HG03103 (cell line): Measurements from ENCODE around the gene OR8B12.

Experiments
- ATAC-seq: cut with Tn5 transposase; IDR thresholded peaks from one replicate; pipeline ENCODE4 v1.9.1; 2021; ENCODE audit warnings: low read depth; ENCODE audit not compliant: unreplicated experiment

Gene OR8B12

GRCh38 chr11:124543554-124543953 is at the start of gene OR8B12:
TSS of gene OR8B12 (minus strand) at chr11:124543654. CDS start at chr11:124543654, 0 bp downstream.
- ATAC-seq = no peak

- no peak for ATAC-seq
Measured at GRCh38 chr11:124592627-124593026, 49.2 kb upstream of the OR8B12 start.

DNA sequence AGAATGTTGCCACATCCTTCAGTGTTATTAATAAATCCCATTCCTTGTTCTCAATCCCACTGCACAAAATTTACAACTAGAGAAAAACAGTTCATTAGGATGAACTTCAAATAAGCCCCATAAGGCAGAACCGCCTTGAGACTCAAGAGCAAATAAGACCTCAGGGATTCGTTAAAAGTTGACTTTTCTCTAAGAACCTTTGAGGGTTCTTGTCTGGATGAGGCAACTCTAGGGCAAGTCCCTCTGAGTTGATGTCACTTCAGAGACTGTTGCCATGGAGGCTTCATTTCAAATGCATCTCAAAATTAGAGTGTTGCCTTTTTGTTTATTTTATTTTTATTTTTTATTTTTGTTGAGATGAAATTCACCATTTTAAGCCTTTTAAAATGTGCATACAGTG is 48.0 kb upstream of the OR8B12 start:
- no peak for ATAC-seq

DNA sequence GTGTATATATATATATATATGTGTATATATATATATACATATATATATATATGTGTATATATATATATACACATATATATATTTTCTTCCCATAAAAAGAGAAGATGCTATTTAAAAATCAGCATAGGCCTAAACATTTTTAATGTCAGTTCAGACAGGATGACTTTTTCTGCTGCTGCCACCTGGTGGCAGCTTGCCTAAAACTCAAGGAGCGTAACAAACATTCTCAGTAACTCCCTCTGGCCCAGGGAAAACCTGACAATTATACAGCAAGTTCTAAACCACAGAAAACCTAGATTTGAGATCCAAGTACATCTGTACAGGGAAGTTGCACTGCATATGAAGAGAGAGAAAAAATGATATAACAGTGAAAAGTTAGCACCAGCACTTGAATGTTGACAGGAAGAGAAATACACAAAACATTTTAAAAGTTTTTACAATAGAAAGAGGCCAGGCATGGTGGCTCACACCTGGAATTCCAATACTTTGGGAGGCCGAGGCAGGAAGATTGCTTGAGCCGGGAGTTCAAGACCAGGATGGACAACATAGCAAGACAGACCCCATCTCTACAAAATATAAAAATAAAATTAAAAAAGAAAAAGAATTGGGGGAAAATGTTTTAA is 42.9 kb upstream of the OR8B12 start:
- peak; percentile 72 for ATAC-seq

- no peak for ATAC-seq
Measured at GRCh38 chr11:124584681-124585372, 41.4 kb upstream of the OR8B12 start.

DNA sequence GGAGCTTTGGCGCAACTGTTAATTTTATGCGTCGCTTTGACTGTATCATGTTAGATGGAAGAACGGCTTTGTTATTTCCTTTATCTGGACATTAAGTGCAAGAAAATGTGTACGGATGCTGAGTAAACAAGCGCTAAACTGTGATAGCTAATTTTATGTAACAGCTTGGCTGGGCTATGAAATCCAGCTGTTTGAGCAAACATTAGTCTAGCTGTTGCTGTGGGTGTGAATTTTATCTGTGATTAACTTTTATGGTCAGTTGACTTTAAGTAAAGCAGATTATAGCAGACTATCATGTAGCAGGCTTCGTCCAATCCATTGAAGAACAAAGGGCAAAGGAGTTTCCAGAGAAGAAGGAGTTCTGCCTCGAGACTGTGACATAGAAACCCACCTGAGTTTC is 40.3 kb upstream of the OR8B12 start:
- no peak for ATAC-seq

- no peak for ATAC-seq
Measured at GRCh38 chr11:124582565-124582964, 39.1 kb upstream of the OR8B12 start.

GRCh38 chr11:124581817-124582216 is 38.4 kb upstream of the OR8B12 start:
- ATAC-seq = no peak

DNA sequence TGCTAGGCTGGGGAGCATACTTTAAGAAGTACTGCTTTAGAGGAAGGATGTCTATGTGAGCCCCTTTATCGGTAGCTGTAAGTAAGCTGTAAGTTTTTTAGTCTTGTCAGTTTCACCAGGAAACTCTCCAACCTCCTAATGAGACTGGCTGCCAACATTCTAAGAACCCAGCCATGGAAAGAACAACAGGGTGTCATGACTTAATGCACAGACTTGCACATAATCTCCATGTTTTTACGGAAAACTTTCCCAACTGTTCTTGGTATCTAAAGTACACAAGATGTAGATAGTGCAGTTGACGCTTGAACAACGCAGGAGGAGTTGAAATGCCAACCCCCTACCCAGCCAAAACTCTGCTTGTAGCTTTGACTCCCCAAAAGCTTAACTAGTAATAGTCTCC is 35.3 kb upstream of the OR8B12 start:
- ATAC-seq = no peak

DNA sequence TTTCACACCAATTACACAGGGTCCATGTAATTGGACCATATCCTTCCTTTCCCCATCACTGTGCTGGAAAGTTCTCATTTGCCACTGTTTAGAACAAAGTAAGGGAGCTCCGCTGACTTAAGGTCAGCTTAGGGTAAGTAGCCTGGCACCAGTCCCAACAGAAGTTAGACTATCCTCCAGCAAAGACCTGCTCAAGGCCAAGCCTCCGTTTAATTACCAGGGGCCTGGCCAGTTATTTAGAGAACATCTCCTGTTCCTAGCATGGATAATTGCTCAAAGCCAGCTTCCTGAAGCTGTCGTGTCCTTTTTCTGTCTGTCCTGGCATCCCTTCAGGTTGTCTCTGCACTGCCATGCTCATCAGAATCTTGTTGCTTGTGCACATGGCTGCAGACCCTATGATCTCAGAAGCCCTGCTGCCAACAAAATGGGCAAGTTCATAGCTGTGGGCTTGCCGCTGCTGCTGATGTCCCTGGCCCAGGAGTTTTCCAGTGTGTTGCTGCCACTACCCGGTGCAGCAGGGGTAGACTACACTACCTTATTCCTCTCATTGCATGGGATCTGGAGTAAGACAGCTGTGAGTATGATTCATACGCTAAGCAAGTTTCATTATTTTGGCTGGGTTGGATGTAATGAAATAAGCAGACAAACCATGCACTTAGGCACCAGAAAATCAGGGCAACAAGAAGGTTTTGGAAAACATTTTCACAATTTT is 34.4 kb upstream of the OR8B12 start:
- ATAC-seq = no peak

DNA sequence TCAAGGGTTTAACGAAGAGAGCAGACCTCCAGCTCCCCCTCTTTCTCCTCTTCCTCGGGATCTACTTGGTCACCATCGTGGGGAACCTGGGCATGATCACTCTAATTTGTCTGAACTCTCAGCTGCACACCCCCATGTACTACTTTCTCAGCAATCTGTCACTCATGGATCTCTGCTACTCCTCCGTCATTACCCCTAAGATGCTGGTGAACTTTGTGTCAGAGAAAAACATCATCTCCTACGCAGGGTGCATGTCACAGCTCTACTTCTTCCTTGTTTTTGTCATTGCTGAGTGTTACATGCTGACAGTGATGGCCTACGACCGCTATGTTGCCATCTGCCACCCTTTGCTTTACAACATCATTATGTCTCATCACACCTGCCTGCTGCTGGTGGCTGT is 26.7 kb upstream of the OR8B12 start:
- no peak for ATAC-seq

GRCh38 chr11:124569697-124570096 is 26.2 kb upstream of the OR8B12 start, which contains the start of gene OR8A1:
TSS of gene OR8A1 (plus strand) at chr11:124569997. CDS start at chr11:124570120, 123 bp downstream.
- ATAC-seq = no peak

- no peak for ATAC-seq
Measured at GRCh38 chr11:124556828-124557227, 13.4 kb upstream of the OR8B12 start.

DNA sequence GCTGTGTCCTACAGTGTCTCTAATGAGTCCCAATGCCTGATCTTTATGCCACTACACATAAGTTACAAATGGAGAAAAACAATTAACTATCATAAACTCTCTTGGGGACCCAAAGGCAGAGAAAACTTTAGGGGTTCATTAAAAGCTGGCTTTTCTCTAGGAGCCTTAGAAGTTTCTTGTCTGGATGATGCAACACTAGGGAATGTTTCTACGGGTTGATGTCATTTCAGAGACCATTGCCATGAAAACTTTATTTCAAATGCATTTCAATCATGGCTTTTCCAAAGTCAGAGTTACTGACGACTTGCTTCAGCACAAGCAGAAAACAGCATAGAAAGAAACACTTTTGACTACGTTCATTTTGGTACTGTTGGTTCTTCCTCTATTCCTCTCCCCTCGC is 8.5 kb upstream of the OR8B12 start:
- ATAC-seq = no peak

DNA sequence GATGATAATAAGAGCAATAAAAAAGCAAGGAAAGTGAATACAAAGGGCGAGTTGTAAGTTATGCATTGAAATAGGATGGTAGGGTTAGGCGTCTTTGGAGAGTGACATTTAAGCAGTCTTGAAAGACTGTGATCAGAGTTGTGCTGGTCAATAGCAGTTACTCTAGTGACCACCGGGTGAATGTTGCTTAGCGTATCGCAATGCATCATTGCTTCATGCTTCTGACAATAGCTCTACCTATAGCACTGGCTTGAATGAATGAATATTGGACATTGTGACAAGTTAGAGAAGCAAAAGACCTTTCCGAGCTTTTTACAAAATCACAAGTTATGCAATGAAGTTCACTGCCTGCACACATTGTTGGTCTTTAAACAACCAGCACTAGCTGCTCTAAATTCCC is 7.7 kb upstream of the OR8B12 start:
- no peak for ATAC-seq

- ATAC-seq = no peak
Measured at GRCh38 chr11:124543145-124543544, 309 bp downstream of the OR8B12 start.

DNA sequence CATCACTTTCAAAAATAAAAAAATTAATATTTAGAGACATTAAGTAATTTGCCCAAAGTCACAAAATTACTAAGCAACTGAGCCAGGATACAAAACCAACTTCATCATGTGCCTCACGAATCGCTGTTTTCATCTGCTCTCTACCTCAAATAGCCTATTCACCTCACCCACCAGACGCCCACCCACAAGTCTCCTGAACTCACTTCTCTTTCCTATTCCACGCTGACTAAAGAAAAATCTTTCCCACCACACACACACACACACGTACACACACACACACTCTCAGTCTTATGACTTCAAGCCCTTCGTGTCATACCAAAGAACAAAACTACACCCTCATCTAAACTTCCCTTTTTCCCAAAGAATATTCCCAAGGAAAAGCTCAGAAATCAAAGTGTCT is 2.2 kb downstream of the OR8B12 start:
- no peak for ATAC-seq

DNA sequence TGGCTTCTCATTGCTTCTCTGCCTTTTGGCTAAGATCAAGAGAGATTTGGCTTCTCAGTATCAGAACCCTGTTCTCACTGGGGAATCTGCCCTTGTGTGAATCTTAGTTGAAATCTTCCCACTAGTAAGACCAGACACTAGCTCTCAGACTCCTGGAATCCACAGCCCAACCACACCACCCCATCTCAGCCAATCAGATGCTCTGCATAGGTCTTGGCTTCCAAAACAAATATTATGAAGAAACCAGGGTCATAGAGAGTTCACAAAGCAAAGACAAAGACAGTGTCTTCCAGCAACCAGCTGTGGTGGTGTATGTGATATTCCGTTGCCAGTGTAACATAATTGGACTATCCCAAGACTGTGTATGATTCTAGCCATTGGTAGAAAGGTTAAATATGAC is 5.4 kb downstream of the OR8B12 start:
- ATAC-seq = no peak

GRCh38 chr11:124536520-124536919 is 6.9 kb downstream of the OR8B12 start:
- no peak for ATAC-seq

GRCh38 chr11:124535552-124536232 is 7.8 kb downstream of the OR8B12 start:
- no peak for ATAC-seq

- ATAC-seq = no peak
Measured at GRCh38 chr11:124534051-124534450, 9.4 kb downstream of the OR8B12 start.
